H1 (cell line): ENCODE results near the gene KATNAL2. TPM values are rescaled to one million over a fixed set of nuclear protein-coding genes. Genes with fewer than 3 reads are reported as not detected.

ENCODE experiments used
- CTCF ChIA-PET: fragments of 300-600 bp; sonication (Branson Sonifier 250); formaldehyde crosslinking; loops from one replicate; lab custom pipeline; 2021; ENCODE audit not compliant: partially characterized antibody; lab: Charles Lee
- POLR2A ChIA-PET: fragments of 300-600 bp; sonication (Branson Sonifier 250); formaldehyde crosslinking; loops from one replicate; lab custom pipeline; 2021; ENCODE audit warnings: inconsistent platforms; ENCODE audit not compliant: partially characterized antibody; lab: Charles Lee
- DNase-seq, 2 experiments: peaks; one replicate each; pipeline versions ENCODE4 v3.0.0 to v3.0.0-alpha.2; 2010 to 2022; ENCODE audit warnings: low spot score in 2 of 2, low read depth in 1 of 2, mixed read lengths in 1 of 2
- FAIRE-seq: peaks from 2 replicates; lab custom pipeline; 2011; peaks lifted over from hg19 to GRCh38; lab: Jason Lieb, UNC
- H2AFZ ChIP-seq: 2 replicates; pipeline ENCODE4 v1.8.1; 2012; ENCODE audit warnings: low read length, inconsistent platforms
- H2AK5ac ChIP-seq: 2 replicates; pipeline ENCODE4 v1.6.1; 2013; ENCODE audit warnings: low read depth, low read length
- H2BK120ac ChIP-seq: replicated peaks from 2 replicates; pipeline ENCODE3; 2013; ENCODE audit warnings: low read depth, low read length, inconsistent platforms
- H2BK12ac ChIP-seq: 2 replicates; pipeline ENCODE4 v1.6.1; 2013; ENCODE audit warnings: low read depth, low read length
- H2BK15ac ChIP-seq: 2 replicates; pipeline ENCODE4 v1.6.1; 2013; ENCODE audit warnings: low read length
- H2BK20ac ChIP-seq: 2 replicates; pipeline ENCODE4 v1.6.1; 2013; ENCODE audit warnings: low read length
- H2BK5ac ChIP-seq: 2 replicates; pipeline ENCODE4 v1.6.1; 2013; ENCODE audit warnings: low read depth, low read length
- H3K14ac ChIP-seq: 2 replicates; pipeline ENCODE4 v1.6.1; 2013; ENCODE audit warnings: inconsistent platforms; ENCODE audit not compliant: insufficient read length
- H3K18ac ChIP-seq: 2 replicates; pipeline ENCODE4 v1.6.1; 2013; ENCODE audit warnings: low read length; ENCODE audit errors: extremely low read depth
- H3K23ac ChIP-seq: 2 replicates; pipeline ENCODE4 v1.6.1; 2013; ENCODE audit warnings: inconsistent platforms; ENCODE audit not compliant: insufficient read length
- H3K23me2 ChIP-seq: 2 replicates; pipeline ENCODE4 v1.6.1; 2013; ENCODE audit warnings: low read depth, low read length
- H3K27ac ChIP-seq: 2 replicates; pipeline ENCODE4 v1.6.1; 2011; ENCODE audit warnings: low read depth, low read length, inconsistent platforms
- H3K27me3 ChIP-seq, 4 experiments: replicated peaks in 1 of 4; 1 replicate in 1 of 4; 2 replicates in 3 of 4; pipeline versions ENCODE4 v1.6.1 to v1.8.1; 2011 to 2013; ENCODE audit warnings: low read length in 3 of 4, mild to moderate bottlenecking in 3 of 4, inconsistent platforms in 2 of 4, mixed read lengths in 2 of 4, moderate library complexity in 1 of 4; ENCODE audit not compliant: control insufficient read depth in 3 of 4, insufficient read depth in 3 of 4; ENCODE audit errors: extremely low read depth in 1 of 4
- H3K36me3 ChIP-seq, 4 experiments: 2 replicates each; pipeline versions ENCODE4 v1.6.1 to v1.8.1; 2011 to 2013; ENCODE audit warnings: mild to moderate bottlenecking in 4 of 4, low read length in 3 of 4, moderate library complexity in 2 of 4, control low read depth in 1 of 4, inconsistent platforms in 1 of 4; ENCODE audit not compliant: insufficient read depth in 4 of 4, control insufficient read depth in 2 of 4
- H3K4ac ChIP-seq: replicated peaks from 2 replicates; pipeline ENCODE3; 2013; ENCODE audit warnings: low read length, low read depth, mixed read lengths, inconsistent platforms; ENCODE audit not compliant: insufficient read length
- H3K4me1 ChIP-seq, 4 experiments: replicated peaks in 1 of 4; 1 replicate in 1 of 4; 2 replicates in 3 of 4; pipeline versions ENCODE4 v1.6.1 to v1.8.1; 2011 to 2013; ENCODE audit warnings: low read length in 3 of 4, inconsistent platforms in 2 of 4, mixed read lengths in 1 of 4; ENCODE audit not compliant: insufficient read depth in 4 of 4, control insufficient read depth in 3 of 4
- H3K4me2 ChIP-seq, 2 experiments: 2 replicates each; pipeline versions ENCODE4 v1.6.1 to v1.8.1; 2011 to 2013; ENCODE audit warnings: low read depth in 2 of 2, low read length in 2 of 2, control low read depth in 1 of 2, inconsistent platforms in 1 of 2, mild to moderate bottlenecking in 1 of 2; ENCODE audit not compliant: insufficient read depth in 1 of 2
- H3K4me3 ChIP-seq, 4 experiments: fragments of 200-600, 300-600 bp in 1 of 4; sonication (generic), shearing (Covaris generic), sonication (Bioruptor Twin) in 1 of 4; 2 replicates each; pipeline versions ENCODE4 v1.5.1 to v1.8.1; 2011 to 2016; ENCODE audit warnings: low read length in 4 of 4, low read depth in 3 of 4, control low read depth in 2 of 4, inconsistent platforms in 2 of 4, mild to moderate bottlenecking in 2 of 4, mixed read lengths in 1 of 4, moderate library complexity in 1 of 4; ENCODE audit not compliant: insufficient read depth in 2 of 4; ENCODE audit errors: extremely low read depth in 1 of 4
- H3K56ac ChIP-seq: replicated peaks from 2 replicates; pipeline ENCODE3; 2013; ENCODE audit warnings: low read depth, mild to moderate bottlenecking, mixed read lengths, low read length, inconsistent platforms; ENCODE audit not compliant: insufficient read length
- H3K79me1 ChIP-seq: 2 replicates; pipeline ENCODE4 v1.6.1; 2013; ENCODE audit warnings: low read depth, low read length, control low read depth
- H3K79me2 ChIP-seq, 2 experiments: 2 replicates each; pipeline versions ENCODE4 v1.6.1 to v1.8.1; 2012 to 2013; ENCODE audit warnings: low read length in 2 of 2, mild to moderate bottlenecking in 2 of 2, inconsistent platforms in 1 of 2; ENCODE audit not compliant: insufficient read depth in 2 of 2, control insufficient read depth in 1 of 2
- H3K9ac ChIP-seq, 4 experiments: replicated peaks in 1 of 4; 1 replicate in 1 of 4; 2 replicates in 3 of 4; pipeline versions ENCODE4 v1.6.1 to v1.8.1; 2011 to 2013; ENCODE audit warnings: low read depth in 3 of 4, low read length in 3 of 4, control low read depth in 2 of 4, mild to moderate bottlenecking in 2 of 4, moderate library complexity in 2 of 4, inconsistent platforms in 1 of 4; ENCODE audit errors: extremely low read depth in 1 of 4
- H3K9me3 ChIP-seq, 2 experiments: 2 replicates each; pipeline versions ENCODE4 v1.6.1 to v1.8.1; 2012 to 2013; ENCODE audit warnings: mild to moderate bottlenecking in 2 of 2, moderate library complexity in 2 of 2, control low read depth in 1 of 2, inconsistent platforms in 1 of 2, low read depth in 1 of 2, low read length in 1 of 2, mixed read lengths in 1 of 2; ENCODE audit not compliant: insufficient read depth in 2 of 2
- H4K20me1 ChIP-seq, 2 experiments: replicated peaks in 1 of 2; 2 replicates each; pipeline versions ENCODE3 to v1.8.1; 2011 to 2013; ENCODE audit warnings: inconsistent platforms in 2 of 2, low read length in 2 of 2, mild to moderate bottlenecking in 1 of 2; ENCODE audit not compliant: insufficient read depth in 2 of 2, control insufficient read depth in 1 of 2
- H4K5ac ChIP-seq: 2 replicates; pipeline ENCODE4 v1.6.1; 2013; ENCODE audit warnings: low read length, low read depth, mixed read lengths, inconsistent platforms; ENCODE audit not compliant: insufficient read length
- H4K8ac ChIP-seq: 2 replicates; pipeline ENCODE4 v1.8.0; 2013; ENCODE audit warnings: mild to moderate bottlenecking, moderate library complexity, low read length, inconsistent platforms; ENCODE audit not compliant: insufficient read depth; ENCODE audit errors: extremely low read depth
- H4K91ac ChIP-seq: replicated peaks from 2 replicates; pipeline ENCODE3; 2013; ENCODE audit warnings: low read length, mixed read lengths, inconsistent platforms; ENCODE audit not compliant: insufficient read length
- CTBP2 ChIP-seq: IDR thresholded peaks from 2 replicates; pipeline ENCODE4 v1.7.0; 2011; ENCODE audit warnings: borderline replicate concordance, mild to moderate bottlenecking, moderate library complexity, mixed read lengths, low read length; ENCODE audit not compliant: insufficient read depth, insufficient read length
- EZH2 ChIP-seq: fragments of 200-600 bp; sonication (generic); IDR thresholded peaks from 2 replicates; pipeline ENCODE4 v1.7.1; 2012; ENCODE audit warnings: low read depth, mild to moderate bottlenecking, moderate library complexity, low read length, inconsistent platforms; ENCODE audit not compliant: severe bottlenecking
- TCF12 ChIP-seq: IDR thresholded peaks from 2 replicates; pipeline ENCODE4 v1.6.1; 2011; ENCODE audit warnings: low read depth, mild to moderate bottlenecking, low read length
- USF2 ChIP-seq: IDR thresholded peaks from 2 replicates; pipeline ENCODE4 v1.6.1; 2011; ENCODE audit warnings: low read length, improper control_type of control experiment
- WGBS, 2 experiments: shearing (Covaris generic) in 1 of 2; methylation state at CpG; one replicate each; pipeline versions ENCODE4 v1.1.6 to v1.1.7; 2013 to 2015; ENCODE audit warnings: low lambda C conversion rate in 2 of 2, mixed read lengths in 2 of 2, inconsistent platforms in 1 of 2, low coverage in 1 of 2, missing lambda C conversion rate in 1 of 2; ENCODE audit not compliant: insufficient replicate concordance in 2 of 2, insufficient coverage in 1 of 2, insufficient read length in 1 of 2; ENCODE audit errors: extremely low coverage in 1 of 2, missing lambda C conversion rate in 1 of 2; 5-methylcytosine and 5-hydroxymethylcytosine counted together
- polyA plus RNA-seq, 7 experiments: library from polyadenylated mRNA; depleted of rRNA in 3 of 7; stranded (reverse) in 5 of 7; unstranded in 2 of 7; fragments of >200 nt in 5 of 7; fragments of 200-250 nt in 2 of 7; gene quantifications; 1 replicate in 5 of 7; 2 replicates in 1 of 7; 4 replicates in 1 of 7; pipeline versions ENCODE4 v1.2.1 to v1.2.3, GENCODE V29; 2011 to 2013; ENCODE audit warnings: missing spikeins in 2 of 7, mixed read lengths in 2 of 7
- total RNA-seq: library from RNA; stranded (reverse); fragmentation: NEBNext Ultra II Directional; extraction: Animal tissue kit (Norgen Biotek cat#: 25700); gene quantifications from 2 replicates; pipeline ENCODE4 v1.2.1, GENCODE V29; 2021

KATNAL2 gene
- total and polyA plus RNA-seq, 2 of the 8 experiments (the other 6 are each of a cell fraction or from before 2014, with no cell fraction given): 10.0 to 15.2 TPM

GRCh38 chr18:47143899-47144485 is 226.6 kb downstream of the KATNAL2 start:
- 88% methylated on average over 4 of the region's 4 CpGs; no CpG with 5 or more reads in 1 of the 2 experiments for WGBS, 2 experiments
- Histone ChIP-seq H3K18ac (no peak overlapping the region), H2BK15ac (no peak overlapping the region), H4K8ac (no peak overlapping the region), H3K27me3 (no peaks in the 10 kb centered on the region), H4K5ac (no peak overlapping the region), H2AFZ (no peak overlapping the region), H3K36me3 (no peaks in the 10 kb centered on the region), H2BK12ac (no peak overlapping the region), H3K4me2 (no peak overlapping the region), H3K4me3 (no peak overlapping the region), H2BK120ac (no peak overlapping the region), H2BK20ac (no peak overlapping the region), H3K9me3 (no peaks in the 10 kb centered on the region), H4K91ac (no peak overlapping the region), H3K14ac (no peak overlapping the region), H3K79me2 (peaks cover 8 to 89% of the 10 kb centered on the region in 2 experiments; a peak in 3 of 4 replicates), H3K4me1 (no peaks in the 10 kb centered on the region), H3K23me2 (no peaks in the 10 kb centered on the region), H2BK5ac (no peak overlapping the region), H2AK5ac (no peak overlapping the region), H3K79me1 (peaks cover 2% of the 10 kb centered on the region; the same call in 1 of the 2 replicates), H3K27ac (no peak overlapping the region), H3K4ac (no peak overlapping the region), H3K23ac (no peak overlapping the region), H4K20me1 (peaks cover 0 to 6% of the 10 kb centered on the region in 2 experiments), H3K9ac (no peak overlapping the region), H3K56ac (no peak overlapping the region)
- no peak for FAIRE-seq
- ChIA-PET POLR2A (no interaction called here), CTCF (no interaction called here)
- TF ChIP-seq USF2: no peak
- no peak for TF ChIP-seq TCF12
- no peak for TF ChIP-seq CTBP2
- TF ChIP-seq EZH2: no peak
- DNase-seq: no peak
